SK-N-SH treated with all-trans-retinoic acid at 6 μM for 48 hours (cell line): ENCODE results near the gene RABGAP1L.

Experiments used
- OSR1 ChIP-seq: fragments of 250-450 bp; sonication (Bioruptor Pico); IDR thresholded peaks from 2 replicates; pipeline ENCODE4 v1.8.0; 2022; ENCODE audit warnings: moderate library complexity, mild to moderate bottlenecking, inconsistent platforms
- TF ChIP-seq, protein P1 (sequence below): fragments of 250-450 bp; sonication (Bioruptor Pico); IDR thresholded peaks from 2 replicates; pipeline ENCODE4 v1.8.0; 2020; ENCODE audit warnings: mild to moderate bottlenecking, moderate library complexity, borderline replicate concordance
- TF ChIP-seq, protein P2 (sequence below): fragments of 250-450 bp; sonication (Bioruptor Pico); IDR thresholded peaks from 2 replicates; pipeline ENCODE4 v1.5.1; 2020; ENCODE audit warnings: low read depth, mild to moderate bottlenecking, moderate library complexity

DNA sequence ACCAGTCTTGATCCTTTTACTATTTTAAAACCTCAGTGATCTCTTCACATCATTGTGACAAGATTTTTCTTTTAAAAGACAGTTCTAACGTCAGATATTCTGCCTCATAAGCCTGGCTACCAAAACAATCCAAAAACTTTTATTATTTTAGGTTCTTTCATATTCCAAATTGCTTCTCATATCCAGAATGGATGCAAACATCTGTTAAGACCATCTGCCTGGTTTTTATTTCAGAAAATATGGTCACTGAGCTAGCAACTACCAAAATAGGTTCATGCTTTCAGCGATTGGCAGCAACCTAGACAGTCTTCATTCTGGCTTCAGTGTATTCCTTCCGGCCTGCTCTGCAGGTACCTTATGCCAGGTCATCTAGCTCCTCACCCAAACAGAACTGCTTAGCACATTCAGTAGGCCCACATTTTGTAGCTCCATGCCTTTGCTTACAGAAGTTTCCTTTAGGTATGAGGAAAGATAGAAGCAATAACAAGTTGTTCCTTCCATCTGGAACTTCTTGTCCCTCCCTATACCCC lies 781.4 kb downstream of the RABGAP1L start:
- no peak for TF ChIP-seq OSR1 (CRISPR knock-in tag)
- TF ChIP-seq, protein P1, sequence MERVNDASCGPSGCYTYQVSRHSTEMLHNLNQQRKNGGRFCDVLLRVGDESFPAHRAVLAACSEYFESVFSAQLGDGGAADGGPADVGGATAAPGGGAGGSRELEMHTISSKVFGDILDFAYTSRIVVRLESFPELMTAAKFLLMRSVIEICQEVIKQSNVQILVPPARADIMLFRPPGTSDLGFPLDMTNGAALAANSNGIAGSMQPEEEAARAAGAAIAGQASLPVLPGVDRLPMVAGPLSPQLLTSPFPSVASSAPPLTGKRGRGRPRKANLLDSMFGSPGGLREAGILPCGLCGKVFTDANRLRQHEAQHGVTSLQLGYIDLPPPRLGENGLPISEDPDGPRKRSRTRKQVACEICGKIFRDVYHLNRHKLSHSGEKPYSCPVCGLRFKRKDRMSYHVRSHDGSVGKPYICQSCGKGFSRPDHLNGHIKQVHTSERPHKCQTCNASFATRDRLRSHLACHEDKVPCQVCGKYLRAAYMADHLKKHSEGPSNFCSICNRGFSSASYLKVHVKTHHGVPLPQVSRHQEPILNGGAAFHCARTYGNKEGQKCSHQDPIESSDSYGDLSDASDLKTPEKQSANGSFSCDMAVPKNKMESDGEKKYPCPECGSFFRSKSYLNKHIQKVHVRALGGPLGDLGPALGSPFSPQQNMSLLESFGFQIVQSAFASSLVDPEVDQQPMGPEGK (CRISPR knock-in tag) = no peak
- TF ChIP-seq, protein P2, sequence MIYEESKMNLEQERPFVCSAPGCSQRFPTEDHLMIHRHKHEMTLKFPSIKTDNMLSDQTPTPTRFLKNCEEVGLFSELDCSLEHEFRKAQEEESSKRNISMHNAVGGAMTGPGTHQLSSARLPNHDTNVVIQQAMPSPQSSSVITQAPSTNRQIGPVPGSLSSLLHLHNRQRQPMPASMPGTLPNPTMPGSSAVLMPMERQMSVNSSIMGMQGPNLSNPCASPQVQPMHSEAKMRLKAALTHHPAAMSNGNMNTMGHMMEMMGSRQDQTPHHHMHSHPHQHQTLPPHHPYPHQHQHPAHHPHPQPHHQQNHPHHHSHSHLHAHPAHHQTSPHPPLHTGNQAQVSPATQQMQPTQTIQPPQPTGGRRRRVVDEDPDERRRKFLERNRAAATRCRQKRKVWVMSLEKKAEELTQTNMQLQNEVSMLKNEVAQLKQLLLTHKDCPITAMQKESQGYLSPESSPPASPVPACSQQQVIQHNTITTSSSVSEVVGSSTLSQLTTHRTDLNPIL (CRISPR knock-in tag) = no peak
